Common myeloid progenitor, CD34-positive (primary cell): Measurements from ENCODE around the gene PRRT1.
A peak's percentile ranks its signal among the peaks of the same experiment; 100 is the strongest.
"Not testable (repeated sequence)": the region's sequence is repeated elsewhere in the genome, so short reads cannot be mapped to it uniquely, and the experiment has no call there.

ENCODE experiments used
- CTCF ChIA-PET: fragments of 350-600 bp; sonication (Branson Sonifier 250); formaldehyde crosslinking; loops from one replicate; lab custom pipeline; 2021; ENCODE audit warnings: antibody characterized with exemption; lab: Charles Lee
- POLR2A ChIA-PET: fragments of 350-600 bp; sonication (Branson Sonifier 250); formaldehyde crosslinking; loops from one replicate; lab custom pipeline; 2021; ENCODE audit warnings: antibody characterized with exemption; lab: Charles Lee
- DNase-seq, 3 donors: peaks; one replicate each; pipeline versions ENCODE4 v3.0.0 to v3.0.0-alpha.2; 2013
- H3K27ac ChIP-seq, 2 experiments: 1 replicate in 1 of 2; 2 replicates in 1 of 2; pipeline ENCODE4 v1.7.0; 2013; ENCODE audit warnings: inconsistent platforms in 2 of 2, low read length in 2 of 2, mild to moderate bottlenecking in 2 of 2, low read depth in 1 of 2, moderate library complexity in 1 of 2; ENCODE audit not compliant: severe bottlenecking in 2 of 2, insufficient read depth in 1 of 2, poor library complexity in 1 of 2
- H3K27me3 ChIP-seq, 5 experiments: replicated peaks in 2 of 5; 1 replicate in 3 of 5; 2 replicates in 2 of 5; pipeline versions ENCODE4 v1.6.1 to v1.7.0; 2013; ENCODE audit warnings: low read length in 4 of 5, mild to moderate bottlenecking in 2 of 5, moderate library complexity in 2 of 5, inconsistent platforms in 1 of 5; ENCODE audit not compliant: insufficient read depth in 5 of 5, control insufficient read depth in 4 of 5
- H3K36me3 ChIP-seq, 4 experiments: 1 replicate in 2 of 4; 2 replicates in 2 of 4; pipeline versions ENCODE4 v1.6.1 to v1.7.0; 2013; ENCODE audit warnings: low read length in 3 of 4, control low read depth in 1 of 4, mild to moderate bottlenecking in 1 of 4; ENCODE audit not compliant: control insufficient read depth in 4 of 4, insufficient read depth in 4 of 4
- H3K4me1 ChIP-seq, 4 experiments: 1 replicate in 3 of 4; 2 replicates in 1 of 4; pipeline versions ENCODE4 v1.6.1 to v1.7.1; 2013; ENCODE audit warnings: low read length in 3 of 4, mild to moderate bottlenecking in 3 of 4, control low read depth in 1 of 4, inconsistent platforms in 1 of 4, moderate library complexity in 1 of 4; ENCODE audit not compliant: control insufficient read depth in 4 of 4, insufficient read depth in 4 of 4; ENCODE audit errors: control extremely low read depth in 1 of 4
- H3K4me3 ChIP-seq, 7 experiments: 1 replicate in 4 of 7; 2 replicates in 3 of 7; pipeline versions ENCODE4 v1.5.1 to v1.7.0; 2013; ENCODE audit warnings: mild to moderate bottlenecking in 7 of 7, low read length in 6 of 7, moderate library complexity in 6 of 7, inconsistent platforms in 2 of 7, low read depth in 2 of 7, control low read depth in 1 of 7; ENCODE audit not compliant: insufficient read depth in 4 of 7, control insufficient read depth in 1 of 7; ENCODE audit errors: extremely low read depth in 1 of 7
- H3K9me3 ChIP-seq, 5 experiments: 1 replicate in 4 of 5; 2 replicates in 1 of 5; pipeline versions ENCODE4 v1.6.1 to v1.7.1; 2013; ENCODE audit warnings: low read length in 4 of 5, mild to moderate bottlenecking in 2 of 5, inconsistent platforms in 1 of 5, low read depth in 1 of 5, moderate library complexity in 1 of 5; ENCODE audit not compliant: control insufficient read depth in 4 of 5, insufficient read depth in 2 of 5; ENCODE audit errors: control extremely low read depth in 1 of 5
- WGBS: methylation state at CpG from one replicate; pipeline ENCODE4 v1.1.5; 2013; ENCODE audit not compliant: insufficient coverage; 5-methylcytosine and 5-hydroxymethylcytosine counted together

PRRT1 gene

GRCh38 chr6:32188381-32189068 is 36.8 kb upstream of the PRRT1 start:
- POLR2A ChIA-PET, result interaction anchor here (1.1 to 1.2 kb wide), 2 partner anchors 9 to 783 kb away, joined by 3 to 5 read pairs; no protein-coding TSS in a partner anchor
- H3K27me3 ChIP-seq, result no peaks in the 10 kb centered on the region
- no peaks in the 10 kb centered on the region for H3K9me3 ChIP-seq
- H3K27ac ChIP-seq, result peak overlapping the region; percentile 87 to 93
- WGBS, result 34% methylated on average over 5 of the region's 13 CpGs
- H3K4me1 ChIP-seq, result peaks cover 9 to 63% (median 61%) of the 10 kb centered on the region in 4 experiments
- H3K36me3 ChIP-seq, result peaks cover 5 to 39% (median 19%) of the 10 kb centered on the region in 4 experiments
- no peak for DNase-seq
- peak overlapping the region; percentile 51 to 90 (median 82) for H3K4me3 ChIP-seq
- CTCF ChIA-PET, result interaction anchor here (2.9 kb wide), 1 partner anchor 9 kb away, joined by 9 read pairs; no protein-coding TSS in a partner anchor

GRCh38 chr6:32187725-32188380 is 36.1 kb upstream of the PRRT1 start:
- not testable (repeated sequence) for DNase-seq, H3K27me3 ChIP-seq, H3K9me3 ChIP-seq
- WGBS, result 100% methylated on average over 4 of the region's 18 CpGs
- peaks cover 6 to 46% (median 24%) of the 10 kb centered on the region in 4 experiments for H3K36me3 ChIP-seq
- ChIA-PET POLR2A (interaction anchor here (0.9 to 1.2 kb wide), 2 partner anchors 30 to 784 kb away, joined by 3 to 4 read pairs; no protein-coding TSS in a partner anchor), CTCF (interaction anchor here (0.7 to 2.9 kb wide), 2 partner anchors 8 to 69 kb away, joined by 3 to 9 read pairs; no protein-coding TSS in a partner anchor)
- H3K4me1 ChIP-seq, result peaks cover 6 to 57% (median 54%) of the 10 kb centered on the region in 4 experiments
- H3K27ac ChIP-seq, result peak overlapping the region; percentile 87 to 93
- peak overlapping the region in 5 of 7 experiments; percentile 75 to 90 (median 88) for H3K4me3 ChIP-seq

GRCh38 chr6:32187009-32187709 is 35.4 kb upstream of the PRRT1 start:
- H3K27ac ChIP-seq, result peak overlapping the region; percentile 36 to 69
- H3K9me3 ChIP-seq, result no peaks in the 10 kb centered on the region
- CTCF ChIA-PET, result interaction anchor here (0.7 to 2.9 kb wide), 2 partner anchors 8 to 69 kb away, joined by 3 to 9 read pairs; no protein-coding TSS in a partner anchor
- H3K36me3 ChIP-seq, result peaks cover 6 to 52% (median 31%) of the 10 kb centered on the region in 4 experiments
- H3K4me1 ChIP-seq, result peaks cover 6 to 57% (median 50%) of the 10 kb centered on the region in 4 experiments
- DNase-seq, result no peak
- peak overlapping the region in 4 of 7 experiments; percentile 16 to 54 (median 26) for H3K4me3 ChIP-seq
- no peaks in the 10 kb centered on the region for H3K27me3 ChIP-seq
- POLR2A ChIA-PET, result interaction anchor here (0.9 kb wide), 1 partner anchor 30 kb away, joined by 4 read pairs; no protein-coding TSS in a partner anchor
- 33% methylated on average over 9 of the region's 12 CpGs for WGBS

GRCh38 chr6:32186151-32186840 is 34.6 kb upstream of the PRRT1 start:
- H3K36me3 ChIP-seq, result peaks cover 6 to 56% (median 35%) of the 10 kb centered on the region in 4 experiments
- CTCF ChIA-PET, H3K27me3 ChIP-seq, POLR2A ChIA-PET, H3K9me3 ChIP-seq, DNase-seq: not testable (repeated sequence)
- 87% methylated on average over 3 of the region's 10 CpGs for WGBS
- peak overlapping the region; percentile 36 to 69 for H3K27ac ChIP-seq
- H3K4me3 ChIP-seq, result peak overlapping the region in 1 of 7 experiments; percentile 54
- peaks cover 6 to 50% (median 41%) of the 10 kb centered on the region in 4 experiments for H3K4me1 ChIP-seq

- H3K9me3 ChIP-seq, DNase-seq, POLR2A ChIA-PET, CTCF ChIA-PET, H3K27me3 ChIP-seq, H3K4me3 ChIP-seq: not testable (repeated sequence)
- peaks cover 8 to 62% (median 40%) of the 10 kb centered on the region in 4 experiments for H3K36me3 ChIP-seq
- H3K4me1 ChIP-seq, result peaks cover 6 to 44% (median 35%) of the 10 kb centered on the region in 4 experiments
- 94% methylated on average over 2 of the region's 11 CpGs for WGBS
- H3K27ac ChIP-seq, result peak overlapping the region in 1 of 2 experiments; percentile 69
Observed at GRCh38 chr6:32185681-32186131, 34.0 kb upstream of the PRRT1 start.

GRCh38 chr6:32184084-32184640 is 32.4 kb upstream of the PRRT1 start, which contains the start of gene AGER:
Gene AGER (minus strand): TSS chr6:32184253. CDS start chr6:32184222, 31 bp downstream.
- Histone ChIP-seq H3K4me1 (peaks cover 6 to 47% (median 38%) of the 10 kb centered on the region in 4 experiments), H3K27ac (peak within 1 kb of the TSS in 1 of 2 experiments; percentile 54), H3K27me3 (no peaks in the 10 kb centered on the region), H3K9me3 (no peaks in the 10 kb centered on the region), H3K4me3 (no peak within 1 kb of the TSS), H3K36me3 (peaks cover 10 to 70% (median 47%) of the 10 kb centered on the region in 4 experiments)
- WGBS, result 91% methylated on average over 4 of the region's 6 CpGs
- ChIA-PET CTCF (interaction anchor here (2.3 kb wide), 1 partner anchor 12 kb away, joined by 10 read pairs; no protein-coding TSS in a partner anchor), POLR2A (no interaction called here)
- DNase-seq, result no peak
